ENCODE results near the gene TMEM121.

Gene TMEM121

DNA sequence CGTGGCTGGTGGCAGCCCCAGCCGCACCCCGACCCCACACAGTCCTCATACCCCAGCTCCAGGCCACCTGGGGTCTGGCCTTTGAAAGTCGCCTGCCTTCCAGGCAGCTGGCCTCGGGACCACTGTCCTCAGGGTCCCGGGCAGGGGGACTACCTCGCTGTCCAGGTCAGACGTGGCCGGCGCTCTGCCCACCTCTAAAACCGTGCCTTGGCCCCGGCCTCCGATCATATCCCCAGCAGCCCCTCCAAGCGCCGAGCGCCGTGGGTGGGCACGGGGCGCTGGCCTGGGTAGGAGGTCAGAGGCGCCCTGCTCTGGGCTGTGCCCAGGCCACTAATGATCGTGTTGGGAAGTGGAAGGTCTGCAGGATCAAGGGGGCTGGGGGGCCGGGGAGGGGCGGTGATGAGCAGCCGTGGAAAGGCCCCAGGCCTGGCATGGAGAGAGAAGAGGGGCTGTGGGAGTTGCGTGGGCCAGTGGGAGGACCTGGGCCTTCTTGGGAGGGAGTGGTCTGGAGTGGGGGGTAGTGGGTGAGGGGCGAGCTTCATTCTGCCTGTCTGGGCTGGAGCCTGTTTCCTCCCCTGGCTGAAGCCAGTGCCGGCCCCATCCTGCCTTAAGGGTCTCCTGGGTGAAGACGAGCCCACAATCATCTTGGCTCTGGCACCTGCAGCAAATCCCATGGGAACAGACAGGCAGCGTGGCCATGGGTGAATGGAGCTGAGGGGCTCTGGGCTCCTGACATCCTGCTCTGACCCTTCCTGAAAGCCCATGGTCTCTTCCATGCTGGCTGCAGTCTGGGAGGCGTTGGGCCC, 4.9 kb downstream of the TMEM121 start:
- ATAC-seq, result no peak
- TF ChIP-seq, protein P1, sequence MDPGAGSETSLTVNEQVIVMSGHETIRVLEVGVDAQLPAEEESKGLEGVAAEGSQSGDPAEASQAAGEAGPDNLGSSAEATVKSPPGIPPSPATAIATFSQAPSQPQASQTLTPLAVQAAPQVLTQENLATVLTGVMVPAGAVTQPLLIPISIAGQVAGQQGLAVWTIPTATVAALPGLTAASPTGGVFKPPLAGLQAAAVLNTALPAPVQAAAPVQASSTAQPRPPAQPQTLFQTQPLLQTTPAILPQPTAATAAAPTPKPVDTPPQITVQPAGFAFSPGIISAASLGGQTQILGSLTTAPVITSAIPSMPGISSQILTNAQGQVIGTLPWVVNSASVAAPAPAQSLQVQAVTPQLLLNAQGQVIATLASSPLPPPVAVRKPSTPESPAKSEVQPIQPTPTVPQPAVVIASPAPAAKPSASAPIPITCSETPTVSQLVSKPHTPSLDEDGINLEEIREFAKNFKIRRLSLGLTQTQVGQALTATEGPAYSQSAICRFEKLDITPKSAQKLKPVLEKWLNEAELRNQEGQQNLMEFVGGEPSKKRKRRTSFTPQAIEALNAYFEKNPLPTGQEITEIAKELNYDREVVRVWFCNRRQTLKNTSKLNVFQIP (CRISPR knock-in tag; IDR thresholded peaks at IDR 0.05; ENCODE audit: borderline replicate concordance, low read depth), result no peak
- TF ChIP-seq RARB (CRISPR knock-in tag; IDR thresholded peaks at IDR 0.05) (no peak), ZNF8 (CRISPR knock-in tag; IDR thresholded peaks at IDR 0.05) (no peak), TOX (CRISPR knock-in tag; IDR thresholded peaks at IDR 0.05; ENCODE audit: borderline replicate concordance) (no peak), TCF4 (CRISPR knock-in tag; IDR thresholded peaks at IDR 0.05; ENCODE audit: borderline replicate concordance) (no peak), CSDC2 (CRISPR knock-in tag; IDR thresholded peaks at IDR 0.05) (no peak)
- TF ChIP-seq, protein P2, sequence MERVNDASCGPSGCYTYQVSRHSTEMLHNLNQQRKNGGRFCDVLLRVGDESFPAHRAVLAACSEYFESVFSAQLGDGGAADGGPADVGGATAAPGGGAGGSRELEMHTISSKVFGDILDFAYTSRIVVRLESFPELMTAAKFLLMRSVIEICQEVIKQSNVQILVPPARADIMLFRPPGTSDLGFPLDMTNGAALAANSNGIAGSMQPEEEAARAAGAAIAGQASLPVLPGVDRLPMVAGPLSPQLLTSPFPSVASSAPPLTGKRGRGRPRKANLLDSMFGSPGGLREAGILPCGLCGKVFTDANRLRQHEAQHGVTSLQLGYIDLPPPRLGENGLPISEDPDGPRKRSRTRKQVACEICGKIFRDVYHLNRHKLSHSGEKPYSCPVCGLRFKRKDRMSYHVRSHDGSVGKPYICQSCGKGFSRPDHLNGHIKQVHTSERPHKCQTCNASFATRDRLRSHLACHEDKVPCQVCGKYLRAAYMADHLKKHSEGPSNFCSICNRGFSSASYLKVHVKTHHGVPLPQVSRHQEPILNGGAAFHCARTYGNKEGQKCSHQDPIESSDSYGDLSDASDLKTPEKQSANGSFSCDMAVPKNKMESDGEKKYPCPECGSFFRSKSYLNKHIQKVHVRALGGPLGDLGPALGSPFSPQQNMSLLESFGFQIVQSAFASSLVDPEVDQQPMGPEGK (CRISPR knock-in tag; IDR thresholded peaks at IDR 0.05; ENCODE audit: borderline replicate concordance), result no peak
- TF ChIP-seq, protein P3, sequence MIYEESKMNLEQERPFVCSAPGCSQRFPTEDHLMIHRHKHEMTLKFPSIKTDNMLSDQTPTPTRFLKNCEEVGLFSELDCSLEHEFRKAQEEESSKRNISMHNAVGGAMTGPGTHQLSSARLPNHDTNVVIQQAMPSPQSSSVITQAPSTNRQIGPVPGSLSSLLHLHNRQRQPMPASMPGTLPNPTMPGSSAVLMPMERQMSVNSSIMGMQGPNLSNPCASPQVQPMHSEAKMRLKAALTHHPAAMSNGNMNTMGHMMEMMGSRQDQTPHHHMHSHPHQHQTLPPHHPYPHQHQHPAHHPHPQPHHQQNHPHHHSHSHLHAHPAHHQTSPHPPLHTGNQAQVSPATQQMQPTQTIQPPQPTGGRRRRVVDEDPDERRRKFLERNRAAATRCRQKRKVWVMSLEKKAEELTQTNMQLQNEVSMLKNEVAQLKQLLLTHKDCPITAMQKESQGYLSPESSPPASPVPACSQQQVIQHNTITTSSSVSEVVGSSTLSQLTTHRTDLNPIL (CRISPR knock-in tag; IDR thresholded peaks at IDR 0.05; ENCODE audit: low read depth), result no peak
- TF ChIP-seq, protein P4, sequence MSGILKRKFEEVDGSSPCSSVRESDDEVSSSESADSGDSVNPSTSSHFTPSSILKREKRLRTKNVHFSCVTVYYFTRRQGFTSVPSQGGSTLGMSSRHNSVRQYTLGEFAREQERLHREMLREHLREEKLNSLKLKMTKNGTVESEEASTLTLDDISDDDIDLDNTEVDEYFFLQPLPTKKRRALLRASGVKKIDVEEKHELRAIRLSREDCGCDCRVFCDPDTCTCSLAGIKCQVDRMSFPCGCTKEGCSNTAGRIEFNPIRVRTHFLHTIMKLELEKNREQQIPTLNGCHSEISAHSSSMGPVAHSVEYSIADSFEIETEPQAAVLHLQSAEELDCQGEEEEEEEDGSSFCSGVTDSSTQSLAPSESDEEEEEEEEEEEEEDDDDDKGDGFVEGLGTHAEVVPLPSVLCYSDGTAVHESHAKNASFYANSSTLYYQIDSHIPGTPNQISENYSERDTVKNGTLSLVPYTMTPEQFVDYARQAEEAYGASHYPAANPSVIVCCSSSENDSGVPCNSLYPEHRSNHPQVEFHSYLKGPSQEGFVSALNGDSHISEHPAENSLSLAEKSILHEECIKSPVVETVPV (CRISPR knock-in tag; IDR thresholded peaks at IDR 0.05), result no peak
- TF ChIP-seq, protein P5, sequence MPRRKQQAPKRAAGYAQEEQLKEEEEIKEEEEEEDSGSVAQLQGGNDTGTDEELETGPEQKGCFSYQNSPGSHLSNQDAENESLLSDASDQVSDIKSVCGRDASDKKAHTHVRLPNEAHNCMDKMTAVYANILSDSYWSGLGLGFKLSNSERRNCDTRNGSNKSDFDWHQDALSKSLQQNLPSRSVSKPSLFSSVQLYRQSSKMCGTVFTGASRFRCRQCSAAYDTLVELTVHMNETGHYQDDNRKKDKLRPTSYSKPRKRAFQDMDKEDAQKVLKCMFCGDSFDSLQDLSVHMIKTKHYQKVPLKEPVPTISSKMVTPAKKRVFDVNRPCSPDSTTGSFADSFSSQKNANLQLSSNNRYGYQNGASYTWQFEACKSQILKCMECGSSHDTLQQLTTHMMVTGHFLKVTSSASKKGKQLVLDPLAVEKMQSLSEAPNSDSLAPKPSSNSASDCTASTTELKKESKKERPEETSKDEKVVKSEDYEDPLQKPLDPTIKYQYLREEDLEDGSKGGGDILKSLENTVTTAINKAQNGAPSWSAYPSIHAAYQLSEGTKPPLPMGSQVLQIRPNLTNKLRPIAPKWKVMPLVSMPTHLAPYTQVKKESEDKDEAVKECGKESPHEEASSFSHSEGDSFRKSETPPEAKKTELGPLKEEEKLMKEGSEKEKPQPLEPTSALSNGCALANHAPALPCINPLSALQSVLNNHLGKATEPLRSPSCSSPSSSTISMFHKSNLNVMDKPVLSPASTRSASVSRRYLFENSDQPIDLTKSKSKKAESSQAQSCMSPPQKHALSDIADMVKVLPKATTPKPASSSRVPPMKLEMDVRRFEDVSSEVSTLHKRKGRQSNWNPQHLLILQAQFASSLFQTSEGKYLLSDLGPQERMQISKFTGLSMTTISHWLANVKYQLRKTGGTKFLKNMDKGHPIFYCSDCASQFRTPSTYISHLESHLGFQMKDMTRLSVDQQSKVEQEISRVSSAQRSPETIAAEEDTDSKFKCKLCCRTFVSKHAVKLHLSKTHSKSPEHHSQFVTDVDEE (CRISPR knock-in tag; IDR thresholded peaks at IDR 0.05), result no peak

DNA sequence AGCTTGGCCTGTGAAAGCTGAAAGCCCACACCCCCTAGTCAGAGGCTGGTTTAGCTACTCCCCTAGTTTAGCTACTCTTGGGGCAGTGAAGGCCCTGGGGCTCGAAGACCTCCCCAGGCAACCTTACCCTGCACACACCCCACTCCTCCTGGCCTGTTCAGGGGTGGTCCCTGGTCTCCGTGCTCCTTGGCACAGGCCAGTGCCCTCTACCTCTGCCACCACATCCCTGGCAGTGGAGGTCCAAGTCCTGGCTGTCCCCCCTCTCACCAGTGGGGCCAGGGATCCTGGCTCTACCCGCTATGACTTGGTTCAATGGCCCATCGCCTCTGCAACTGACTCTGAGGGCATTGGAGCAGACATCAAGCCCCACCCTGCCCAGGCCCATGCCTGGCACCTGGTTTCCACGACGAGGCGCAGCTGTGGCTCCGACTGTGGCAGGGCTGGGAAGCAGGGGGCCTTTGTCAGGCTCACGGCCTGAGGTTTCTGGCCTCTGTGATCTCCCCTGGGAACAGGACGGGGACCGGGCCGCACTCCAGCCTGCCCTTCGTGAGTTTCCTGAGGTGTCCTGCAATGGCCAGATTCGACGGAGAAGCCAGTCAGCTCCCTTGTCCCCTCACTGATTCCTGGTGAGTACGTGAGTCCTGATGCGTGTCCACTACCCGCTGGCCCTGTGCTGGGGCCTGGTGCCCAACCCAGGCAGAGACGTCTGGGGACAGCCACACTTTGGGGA, 5.7 kb downstream of the TMEM121 start:
- no peak for TF ChIP-seq ZNF565 (CRISPR knock-in tag; conservative IDR thresholded peaks at IDR 0.05; ENCODE audit: low read depth)
- TF ChIP-seq ARNTL (CRISPR knock-in tag; IDR thresholded peaks at IDR 0.05; ENCODE audit: borderline replicate concordance, low read depth), result no peak
- TF ChIP-seq, protein P1 (CRISPR knock-in tag; IDR thresholded peaks at IDR 0.05; ENCODE audit: borderline replicate concordance, low read depth), result no peak
- TF ChIP-seq, protein P4 (CRISPR knock-in tag; IDR thresholded peaks at IDR 0.05), result no peak
- no peak for TF ChIP-seq ZNF70 (CRISPR knock-in tag; IDR thresholded peaks at IDR 0.05)
- ATAC-seq, result no peak
